Stomach smooth muscle (tissue), 2 donors: ENCODE data around the gene PDK2.

ENCODE experiments used
- H3K27ac ChIP-seq: one replicate; pipeline ENCODE4 v1.7.0; 2013; ENCODE audit warnings: mild to moderate bottlenecking, low read length, inconsistent platforms
- H3K27me3 ChIP-seq, 2 donors: one replicate each; pipeline ENCODE4 v1.7.0; 2013; ENCODE audit warnings: low read length in 2 of 2; ENCODE audit not compliant: insufficient read depth in 2 of 2, control insufficient read depth in 1 of 2
- H3K36me3 ChIP-seq, 2 donors: one replicate each; pipeline ENCODE4 v1.7.0; 2013; ENCODE audit warnings: low read length in 2 of 2; ENCODE audit not compliant: control insufficient read depth in 2 of 2, insufficient read depth in 2 of 2
- H3K4me1 ChIP-seq: one replicate; pipeline ENCODE4 v1.7.0; 2013; ENCODE audit warnings: low read length; ENCODE audit not compliant: control insufficient read depth, insufficient read depth
- H3K4me3 ChIP-seq, 2 donors: one replicate each; pipeline ENCODE4 v1.7.0; 2013; ENCODE audit warnings: low read length in 2 of 2
- H3K9ac ChIP-seq, 2 donors: one replicate each; pipeline ENCODE4 v1.7.0; 2013; ENCODE audit warnings: low read length in 2 of 2, mild to moderate bottlenecking in 1 of 2
- H3K9me3 ChIP-seq, 2 donors: one replicate each; pipeline ENCODE4 v1.7.0; 2013; ENCODE audit warnings: low read length in 2 of 2; ENCODE audit not compliant: control insufficient read depth in 2 of 2
- donor health status: healthy.
- donor health status: Pancreatic carcinoma.

Gene PDK2

DNA sequence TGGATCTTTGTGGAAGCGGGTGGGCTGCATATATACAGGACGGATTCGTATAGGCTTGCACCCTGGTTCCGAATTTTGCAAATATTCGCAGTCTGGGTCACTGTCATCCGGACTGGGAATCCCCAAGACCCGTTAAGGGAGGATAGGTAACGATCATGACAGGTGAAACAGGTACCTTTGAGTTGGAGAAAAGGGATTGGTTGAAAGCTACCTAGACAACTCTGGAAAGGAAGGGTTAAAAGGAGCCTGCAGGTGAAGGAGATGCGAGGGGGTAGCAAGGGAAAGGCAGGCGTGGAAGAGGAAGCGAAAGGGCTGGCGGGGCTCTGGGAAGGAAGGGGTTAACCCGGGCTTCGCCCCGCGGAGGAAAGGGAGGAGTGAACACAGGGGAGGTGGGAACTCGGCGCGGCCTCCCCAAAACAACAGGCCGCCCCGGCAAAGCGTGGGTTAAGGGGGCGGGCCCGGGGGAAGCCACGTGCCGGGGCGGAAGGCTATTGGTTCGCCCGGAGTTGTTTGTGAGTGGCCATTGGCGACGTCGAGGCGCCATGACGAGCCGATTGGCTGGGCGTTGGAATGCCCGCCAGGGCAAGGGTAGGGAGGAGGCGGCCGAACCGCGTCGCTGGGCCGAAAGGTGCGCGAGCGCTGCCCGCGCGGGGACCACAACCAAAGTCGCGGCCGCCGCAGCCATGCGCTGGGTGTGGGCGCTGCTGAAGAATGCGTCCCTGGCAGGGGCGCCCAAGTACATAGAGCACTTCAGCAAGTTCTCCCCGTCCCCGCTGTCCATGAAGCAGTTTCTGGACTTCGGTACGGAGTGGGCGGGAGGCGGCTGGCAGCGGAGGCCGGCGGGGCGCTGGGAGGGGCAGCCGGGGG lies at the start of gene PDK2:
PDK2 (plus strand) TSS at position 599 of the 867 bp plus-strand sequence; CDS start at position 684, 85 bp downstream.
- H3K4me3 ChIP-seq = peak within 1 kb of the TSS; percentile 95 to 96

DNA sequence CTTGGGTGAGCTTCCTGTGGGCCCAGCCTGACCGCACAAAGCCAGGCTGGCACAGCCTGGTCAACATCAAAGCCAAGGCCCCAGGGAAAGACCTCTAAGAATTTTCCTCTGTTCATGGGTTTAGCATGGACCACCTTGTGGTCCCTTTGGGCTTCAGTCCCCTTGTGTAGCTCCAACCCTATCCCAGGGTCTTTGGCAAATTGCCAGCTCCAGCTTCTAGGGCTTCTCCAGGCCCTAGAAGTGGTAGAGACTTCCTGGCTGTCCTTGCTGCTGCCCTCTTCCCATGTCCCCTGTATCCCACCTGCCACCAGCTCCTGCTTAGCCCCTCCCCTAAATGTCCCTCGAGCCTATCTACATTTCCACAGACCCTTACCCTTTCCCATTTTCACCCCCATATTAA lies 49.0 kb upstream of the PDK2 start:
- no peak overlapping the region for H3K27ac ChIP-seq
- no peak overlapping the region for H3K4me3 ChIP-seq
- no peak overlapping the region for H3K9ac ChIP-seq
- H3K9me3 ChIP-seq = no peaks in the 10 kb centered on the region
- peaks cover 33% of the 10 kb centered on the region for H3K4me1 ChIP-seq
- no peaks in the 10 kb centered on the region for H3K36me3 ChIP-seq
- no peaks in the 10 kb centered on the region for H3K27me3 ChIP-seq

More for the DNA sequence above, at the start of gene PDK2:
- H3K27ac ChIP-seq = peak within 1 kb of the TSS; percentile 88
- H3K36me3 ChIP-seq = peaks cover 16 to 27% of the 10 kb centered on the region in 2 donors
- H3K4me1 ChIP-seq = peaks cover 46% of the 10 kb centered on the region
- no peaks in the 10 kb centered on the region for H3K9me3 ChIP-seq
- no peaks in the 10 kb centered on the region for H3K27me3 ChIP-seq
- H3K9ac ChIP-seq = peak within 1 kb of the TSS; percentile 87 to 88

DNA sequence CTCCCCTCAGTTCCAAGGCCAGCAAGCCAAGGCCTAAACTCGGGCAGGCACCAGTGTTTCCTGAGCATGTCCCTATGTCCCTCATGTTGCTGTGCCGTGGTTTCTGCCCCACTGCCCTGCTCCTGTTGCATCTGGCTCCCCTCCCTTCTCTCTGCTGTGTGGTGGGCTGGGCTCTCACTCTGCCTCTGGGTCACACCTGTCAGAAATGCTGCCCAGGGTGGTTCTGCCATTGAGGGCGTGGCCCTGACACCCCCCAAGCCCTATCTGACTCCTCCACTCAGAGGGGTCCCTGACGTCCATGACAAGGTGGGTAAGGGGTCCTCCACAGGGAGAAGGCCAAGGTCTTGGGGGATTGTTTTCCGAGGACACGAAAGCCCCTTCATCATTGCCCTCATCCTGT lies 48.5 kb upstream of the PDK2 start:
- no peak overlapping the region for H3K27ac ChIP-seq
- H3K9ac ChIP-seq = no peak overlapping the region
- no peaks in the 10 kb centered on the region for H3K36me3 ChIP-seq
- H3K4me1 ChIP-seq = peaks cover 35% of the 10 kb centered on the region
- no peaks in the 10 kb centered on the region for H3K27me3 ChIP-seq
- H3K9me3 ChIP-seq = no peaks in the 10 kb centered on the region
- H3K4me3 ChIP-seq = no peak overlapping the region

DNA sequence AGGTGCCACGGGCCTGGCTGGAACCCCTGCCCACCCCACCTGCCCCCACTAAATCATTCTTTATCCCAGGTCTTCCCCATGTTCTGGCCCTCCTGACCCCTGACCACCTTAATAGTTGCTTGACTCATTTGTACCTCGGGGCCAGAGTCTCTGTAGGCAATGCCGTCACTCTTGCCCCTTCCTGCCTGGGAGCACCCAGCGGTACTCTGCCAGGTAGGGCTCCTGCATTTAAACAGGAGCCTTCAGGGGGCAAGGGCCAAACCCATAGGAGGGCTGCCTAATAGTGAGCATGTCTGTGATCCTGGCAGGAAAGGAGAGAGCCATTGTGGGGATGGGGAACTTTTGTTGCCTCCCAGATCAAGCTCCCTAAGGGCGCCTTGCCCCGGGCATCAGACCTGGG lies 48.1 kb upstream of the PDK2 start:
- H3K9ac ChIP-seq = no peak overlapping the region
- H3K9me3 ChIP-seq = no peaks in the 10 kb centered on the region
- H3K4me3 ChIP-seq = no peak overlapping the region
- no peak overlapping the region for H3K27ac ChIP-seq
- H3K36me3 ChIP-seq = no peaks in the 10 kb centered on the region
- H3K27me3 ChIP-seq = no peaks in the 10 kb centered on the region
- peaks cover 35% of the 10 kb centered on the region for H3K4me1 ChIP-seq

DNA sequence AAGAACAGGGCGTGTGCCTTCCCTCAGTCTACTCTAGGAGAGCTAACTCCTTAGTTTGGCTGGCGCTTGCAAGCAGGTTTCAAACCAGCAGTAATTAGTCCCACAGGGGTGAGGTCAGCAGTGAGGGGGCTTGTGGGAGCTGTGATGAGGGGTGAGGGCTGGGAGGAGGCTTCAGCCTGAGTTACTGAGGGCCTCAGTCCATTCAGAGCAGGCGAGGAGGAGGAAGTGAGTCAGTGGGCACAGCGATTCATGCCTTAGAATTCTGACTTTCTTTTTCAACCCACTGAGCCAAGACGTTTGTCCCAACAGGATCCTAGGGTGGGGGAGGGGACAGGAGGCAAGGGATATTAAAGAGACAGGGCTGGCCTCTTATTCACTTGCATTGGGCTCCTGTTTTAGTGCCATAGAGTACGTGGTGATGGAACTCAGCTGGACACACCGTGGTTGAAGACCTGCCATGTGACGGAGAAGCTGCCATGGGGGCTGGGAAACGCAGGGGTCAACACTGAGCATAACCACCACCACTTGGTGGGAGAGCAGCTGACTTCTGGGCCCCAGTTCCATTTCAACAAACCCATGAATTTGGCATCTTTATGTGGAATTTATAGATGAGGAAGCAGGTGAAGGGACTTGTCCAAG lies 47.5 kb upstream of the PDK2 start:
- no peak overlapping the region for H3K27ac ChIP-seq

DNA sequence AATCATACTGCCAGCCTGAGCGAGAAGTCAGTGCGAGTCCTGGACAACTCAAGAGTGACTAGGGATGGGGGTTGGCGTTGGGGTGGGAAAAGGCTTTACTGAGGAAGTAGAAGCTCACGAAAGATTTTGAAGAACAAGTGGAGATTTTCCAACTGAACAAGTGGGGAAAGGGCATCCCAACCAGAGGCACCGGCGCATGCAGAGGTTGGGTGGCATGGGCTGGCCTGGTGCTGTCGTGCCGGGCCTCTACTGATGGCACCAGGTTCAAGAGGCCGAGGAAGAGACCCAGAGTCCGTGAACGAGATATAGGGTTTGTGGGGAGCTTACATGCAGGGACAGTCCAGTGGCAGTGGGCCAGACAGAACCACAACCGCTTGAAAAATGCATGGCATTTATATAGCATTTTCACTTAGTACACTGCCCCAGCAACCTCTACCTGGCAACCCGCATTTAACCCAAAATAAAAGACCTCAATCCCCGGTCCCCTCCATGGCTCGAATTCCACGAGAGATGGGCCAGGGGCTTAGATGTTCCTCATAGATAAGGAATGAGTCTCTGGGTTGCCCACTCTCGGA lies 46.9 kb upstream of the PDK2 start:
- Histone ChIP-seq H3K27me3 (no peaks in the 10 kb centered on the region), H3K27ac (no peak overlapping the region), H3K9ac (no peak overlapping the region), H3K36me3 (no peaks in the 10 kb centered on the region), H3K4me3 (no peak overlapping the region), H3K9me3 (no peaks in the 10 kb centered on the region), H3K4me1 (peaks cover 38% of the 10 kb centered on the region)

More for the DNA sequence above, 47.5 kb upstream of the PDK2 start:
- H3K36me3 ChIP-seq = no peaks in the 10 kb centered on the region
- H3K27me3 ChIP-seq = no peaks in the 10 kb centered on the region
- H3K9ac ChIP-seq = no peak overlapping the region
- peaks cover 35% of the 10 kb centered on the region for H3K4me1 ChIP-seq
- no peak overlapping the region for H3K4me3 ChIP-seq
- H3K9me3 ChIP-seq = no peaks in the 10 kb centered on the region

DNA sequence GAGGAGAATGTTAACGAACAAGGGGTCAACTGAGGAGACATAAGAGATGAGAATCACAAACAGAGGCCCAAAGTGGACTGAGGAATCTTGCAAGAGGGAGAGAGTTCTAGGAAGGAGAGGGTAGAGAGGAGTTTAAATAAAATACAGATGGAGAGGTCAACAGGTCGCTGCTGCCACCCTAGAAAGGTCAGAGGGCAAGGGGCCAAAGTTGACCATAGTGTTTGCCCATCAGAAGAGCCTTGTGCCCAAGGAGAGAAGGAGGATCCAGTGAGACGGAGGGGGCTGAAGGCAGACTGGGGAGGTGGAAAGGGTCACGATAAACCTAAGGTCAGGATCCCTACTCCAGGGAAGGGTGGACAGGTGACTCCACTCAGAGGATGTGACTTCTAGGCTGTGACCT lies 46.2 kb upstream of the PDK2 start:
- Histone ChIP-seq H3K9ac (no peak overlapping the region), H3K27me3 (no peaks in the 10 kb centered on the region), H3K4me3 (no peak overlapping the region), H3K27ac (no peak overlapping the region), H3K36me3 (no peaks in the 10 kb centered on the region), H3K4me1 (peaks cover 39% of the 10 kb centered on the region), H3K9me3 (no peaks in the 10 kb centered on the region)

DNA sequence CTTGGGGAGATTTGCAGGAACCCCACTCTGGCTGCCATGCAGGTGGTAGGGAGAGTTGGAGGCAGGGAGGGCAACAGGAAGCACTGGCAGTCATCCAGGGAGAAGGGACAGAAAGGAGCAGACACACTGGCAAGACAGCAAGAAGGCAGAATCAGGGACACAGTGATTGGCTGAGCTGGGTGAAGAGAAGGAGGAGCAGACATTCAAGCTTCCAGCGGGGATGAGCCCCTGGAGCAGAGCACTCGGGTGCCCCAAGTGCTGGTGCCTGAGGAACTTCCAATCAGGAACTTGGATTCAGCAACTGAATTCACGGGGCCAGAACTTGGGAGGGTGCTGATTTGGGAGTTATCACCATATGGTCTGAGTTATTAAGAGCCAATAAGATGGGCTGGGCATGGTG lies 45.5 kb upstream of the PDK2 start:
- Histone ChIP-seq H3K4me1 (peaks cover 35% of the 10 kb centered on the region), H3K9ac (no peak overlapping the region), H3K4me3 (no peak overlapping the region), H3K27ac (no peak overlapping the region), H3K27me3 (no peaks in the 10 kb centered on the region), H3K9me3 (no peaks in the 10 kb centered on the region), H3K36me3 (no peaks in the 10 kb centered on the region)

DNA sequence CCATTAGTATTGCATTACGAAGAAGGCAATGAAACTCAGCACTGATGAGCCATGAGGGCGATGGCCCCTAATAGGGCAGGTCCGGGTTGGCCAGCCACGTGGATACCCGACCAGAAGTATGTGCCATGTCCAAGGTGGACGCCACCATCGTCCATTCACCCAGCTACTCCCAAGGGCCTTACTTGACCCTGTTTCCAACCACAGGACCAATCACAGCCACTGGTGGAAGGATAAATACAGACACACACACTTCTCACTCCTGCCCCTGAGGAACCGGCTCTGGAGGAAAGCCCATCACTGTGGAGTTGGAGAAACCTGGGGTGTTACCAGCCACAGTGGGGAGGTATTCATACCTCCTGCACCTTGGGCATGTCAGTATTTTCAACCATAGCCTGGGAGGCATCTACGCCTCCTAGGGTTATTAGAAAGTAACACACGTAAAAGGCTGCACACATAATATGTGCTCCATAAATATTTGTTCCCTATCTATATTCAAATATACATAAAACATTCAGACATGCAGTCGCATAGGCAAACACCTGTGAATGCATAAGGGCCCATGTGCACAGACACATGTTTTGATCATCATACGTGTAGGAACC lies 44.6 kb upstream of the PDK2 start:
- Histone ChIP-seq H3K4me1 (peaks cover 36% of the 10 kb centered on the region), H3K4me3 (no peak overlapping the region), H3K27ac (no peak overlapping the region), H3K27me3 (no peaks in the 10 kb centered on the region), H3K9ac (no peak overlapping the region), H3K36me3 (no peaks in the 10 kb centered on the region), H3K9me3 (no peaks in the 10 kb centered on the region)

DNA sequence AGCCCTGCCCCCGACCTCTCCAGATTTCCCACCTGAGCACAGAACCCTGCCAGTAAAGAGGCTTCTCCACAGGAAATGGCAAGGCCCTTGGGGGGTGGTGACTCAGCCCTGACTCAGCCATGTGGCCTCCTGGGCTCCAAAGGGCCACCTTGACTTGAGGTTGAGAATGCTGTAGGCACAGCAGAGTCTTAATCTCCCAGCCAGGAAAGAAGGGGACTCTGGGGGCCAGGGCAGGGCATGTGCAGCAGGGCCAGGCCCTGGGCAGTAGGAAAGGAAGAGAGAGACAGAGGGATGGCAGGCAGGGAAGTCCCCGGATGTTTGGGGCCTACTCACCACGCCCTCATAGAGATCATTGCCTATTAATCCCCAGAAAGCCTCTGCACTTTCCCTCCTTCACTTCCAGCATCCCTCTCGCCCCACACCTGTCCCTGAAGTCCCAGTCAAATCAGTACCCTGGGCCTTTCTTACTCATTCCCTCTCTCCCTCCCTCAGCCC lies 44.0 kb upstream of the PDK2 start:
- no peaks in the 10 kb centered on the region for H3K27me3 ChIP-seq
- no peak overlapping the region for H3K9ac ChIP-seq
- H3K4me3 ChIP-seq = no peak overlapping the region
- H3K9me3 ChIP-seq = no peaks in the 10 kb centered on the region
- no peak overlapping the region for H3K27ac ChIP-seq
- H3K4me1 ChIP-seq = peaks cover 35% of the 10 kb centered on the region
- no peaks in the 10 kb centered on the region for H3K36me3 ChIP-seq
